GM21619 (cell line): ENCODE data around the gene CYP2U1.
"Not testable (repeated sequence)": the region's sequence is repeated elsewhere in the genome, so short reads cannot be mapped to it uniquely, and the experiment has no call there.

ENCODE experiments used
- ATAC-seq: cut with Tn5 transposase; IDR thresholded peaks from one replicate; pipeline ENCODE4 v1.9.1; 2021; ENCODE audit not compliant: unreplicated experiment

The CYP2U1 gene

GRCh38 chr4:107917500-107917899 is 13.8 kb upstream of the CYP2U1 start:
- ATAC-seq = no peak

- no peak for ATAC-seq
Observed at GRCh38 chr4:107922486-107923473, 8.6 kb upstream of the CYP2U1 start.

- ATAC-seq = not testable (repeated sequence)
Observed at GRCh38 chr4:107925713-107926112, 5.6 kb upstream of the CYP2U1 start.

- ATAC-seq = not testable (repeated sequence)
Observed at GRCh38 chr4:107926875-107927274, 4.5 kb upstream of the CYP2U1 start.

GRCh38 chr4:107931775-107932321 is 499 bp downstream of the CYP2U1 start:
- ATAC-seq = peak; percentile 19

- no peak for ATAC-seq
Observed at GRCh38 chr4:107935246-107935645, 3.9 kb downstream of the CYP2U1 start.

- ATAC-seq = no peak
Observed at GRCh38 chr4:107937040-107937439, 5.7 kb downstream of the CYP2U1 start.

- ATAC-seq = no peak
Observed at GRCh38 chr4:107939307-107939706, 8.0 kb downstream of the CYP2U1 start.

GRCh38 chr4:107945809-107946208 is 14.5 kb downstream of the CYP2U1 start:
- no peak for ATAC-seq

- no peak for ATAC-seq
Observed at GRCh38 chr4:107950746-107951540, 19.6 kb downstream of the CYP2U1 start.

- no peak for ATAC-seq
Observed at GRCh38 chr4:107951551-107951950, 20.2 kb downstream of the CYP2U1 start.

GRCh38 chr4:107956011-107956410 is 24.7 kb downstream of the CYP2U1 start:
- no peak for ATAC-seq

- ATAC-seq = no peak
Observed at GRCh38 chr4:107966903-107967302, 35.6 kb downstream of the CYP2U1 start.

GRCh38 chr4:107967519-107967918 is 36.2 kb downstream of the CYP2U1 start:
- not testable (repeated sequence) for ATAC-seq

- not testable (repeated sequence) for ATAC-seq
Observed at GRCh38 chr4:107967921-107968320, 36.6 kb downstream of the CYP2U1 start.

GRCh38 chr4:107970063-107970798 is 38.9 kb downstream of the CYP2U1 start:
- no peak for ATAC-seq

GRCh38 chr4:107972605-107973004 is 41.3 kb downstream of the CYP2U1 start:
- no peak for ATAC-seq

GRCh38 chr4:107974523-107974922 is 43.2 kb downstream of the CYP2U1 start:
- no peak for ATAC-seq

- no peak for ATAC-seq
Observed at GRCh38 chr4:107977482-107977881, 46.1 kb downstream of the CYP2U1 start.

- no peak for ATAC-seq
Observed at GRCh38 chr4:107977966-107978705, 46.8 kb downstream of the CYP2U1 start.
